Chondrocyte (in vitro differentiated cells): ENCODE data around the gene LRRC4B. TPM values are rescaled to one million over a fixed set of nuclear protein-coding genes. Genes with fewer than 3 reads are reported as not detected.
A peak's percentile ranks its signal among the peaks of the same experiment; 100 is the strongest.

Experiments
- DNase-seq: peaks from one replicate; pipeline ENCODE4 v3.0.0; 2021; ENCODE audit warnings: mixed read lengths, low spot score
- H3K27ac Mint-ChIP-seq: one replicate; pipeline ENCODE4 v1.8.0; 2021; ENCODE audit warnings: mild to moderate bottlenecking, moderate library complexity, mixed read lengths; ENCODE audit not compliant: unreplicated experiment
- H3K27me3 Mint-ChIP-seq: 2 replicates; pipeline ENCODE4 v1.8.0; 2021; ENCODE audit warnings: low read depth, mixed read lengths
- H3K36me3 Mint-ChIP-seq: 2 replicates; pipeline ENCODE4 v1.8.0; 2021; ENCODE audit warnings: low read depth, mixed read lengths
- H3K4me1 Mint-ChIP-seq: 2 replicates; pipeline ENCODE4 v1.8.0; 2021; ENCODE audit warnings: low read depth, mild to moderate bottlenecking, mixed read lengths
- H3K4me3 Mint-ChIP-seq: one replicate; pipeline ENCODE4 v1.8.0; 2021; ENCODE audit warnings: mild to moderate bottlenecking, moderate library complexity, mixed read lengths; ENCODE audit not compliant: unreplicated experiment
- H3K9me3 Mint-ChIP-seq: 2 replicates; pipeline ENCODE4 v1.8.0; 2021; ENCODE audit warnings: low read depth, mixed read lengths
- CTCF ChIP-seq: fragments of 200-600 bp; sonication (generic); IDR thresholded peaks from 2 replicates; pipeline ENCODE4 v1.5.0; 2021; ENCODE audit warnings: antibody characterized with exemption, mild to moderate bottlenecking, moderate library complexity
- total RNA-seq: library from RNA; stranded (reverse); gene quantifications from 3 replicates; pipeline ENCODE4 v1.2.1, GENCODE V29; 2021

Gene LRRC4B
- total RNA-seq, 1 donor from 2014 or later: 0.52 TPM

DNA sequence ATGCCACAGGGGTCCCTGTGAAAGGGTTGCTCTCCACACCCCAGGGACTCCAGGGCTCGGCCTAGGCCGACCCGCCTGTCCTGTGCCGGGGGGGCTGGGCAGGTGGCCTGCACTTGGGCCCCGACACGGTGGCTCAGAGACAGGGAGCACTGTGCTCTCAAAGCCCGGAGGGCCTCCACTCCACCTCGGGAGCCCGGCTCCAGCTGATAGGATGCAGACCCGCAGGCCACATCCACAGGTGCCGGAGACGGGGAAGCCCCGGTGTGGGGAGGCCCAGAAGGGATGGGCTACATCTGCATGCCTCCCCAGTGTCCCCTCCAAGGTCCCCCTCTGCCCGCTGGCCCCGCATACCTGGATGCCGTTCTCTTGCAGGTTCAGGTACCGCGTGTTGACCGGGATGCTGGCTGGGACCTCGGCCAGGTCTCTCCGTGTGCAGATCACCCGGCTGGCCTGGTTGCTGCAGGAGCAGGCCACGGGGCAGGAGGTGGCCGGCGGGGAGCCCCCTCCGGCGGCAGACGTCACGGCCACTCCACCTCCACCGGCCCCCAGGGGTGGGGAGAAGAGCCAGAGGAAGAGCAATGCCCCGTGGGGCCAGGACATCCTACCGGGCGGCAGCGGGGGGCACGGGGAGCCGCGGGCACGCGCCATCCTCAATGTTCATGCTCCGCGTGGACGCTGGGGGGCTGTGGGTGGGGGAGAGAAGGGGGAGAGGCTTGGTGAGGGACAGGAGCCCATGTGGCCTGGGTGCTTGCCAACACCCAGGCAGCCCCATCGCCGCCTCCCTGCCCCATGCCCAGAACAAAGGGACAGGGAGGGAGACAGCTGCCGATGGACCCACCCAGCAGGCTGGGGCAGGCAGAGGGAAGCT lies 19.8 kb downstream of the LRRC4B start:
- peaks cover 14% of the 10 kb centered on the region for H3K4me1 Mint-ChIP-seq
- H3K27me3 Mint-ChIP-seq: peaks cover 27% of the 10 kb centered on the region
- no peak overlapping the region for H3K27ac Mint-ChIP-seq

DNA sequence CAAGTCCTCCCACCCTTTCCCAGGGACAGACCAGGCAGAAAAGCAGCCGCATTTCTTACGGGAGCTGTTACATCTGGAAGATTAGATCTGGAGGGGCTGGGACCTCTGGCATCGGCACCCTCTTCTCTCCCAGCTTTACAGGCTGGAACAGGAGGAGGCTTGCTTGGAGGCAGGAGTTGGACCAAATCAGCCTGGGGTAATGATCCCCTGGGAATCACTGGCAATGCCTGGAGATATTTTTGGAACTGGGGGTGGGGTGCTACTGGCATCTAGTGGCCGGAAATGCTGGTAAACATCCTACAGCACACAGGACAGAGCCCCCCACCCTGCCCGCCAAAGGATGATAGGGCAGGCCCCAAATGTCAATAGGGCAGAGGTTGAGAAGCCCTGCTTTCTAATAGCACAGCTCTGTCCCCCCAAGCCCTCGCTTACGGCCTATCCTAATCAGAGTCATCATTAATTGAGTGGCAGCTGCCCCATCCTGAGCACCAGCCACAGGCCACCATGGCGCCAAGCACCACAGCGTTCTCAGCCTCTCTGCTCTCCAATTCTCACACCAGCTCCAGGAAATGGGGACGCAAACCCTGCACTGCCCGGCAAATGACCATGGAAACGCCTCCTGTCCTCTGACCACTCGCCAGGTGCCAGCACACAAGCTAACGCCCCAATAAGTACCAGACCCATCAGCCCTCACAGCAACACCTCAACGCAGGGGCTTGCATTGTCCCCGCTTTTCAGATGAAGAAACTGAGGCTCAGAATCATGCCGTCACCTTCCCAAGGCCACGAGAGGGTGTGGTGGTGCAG lies 20.6 kb downstream of the LRRC4B start:
- Mint-ChIP-seq H3K4me3 (no peak overlapping the region), H3K27ac (no peak overlapping the region), H3K27me3 (peaks cover 19% of the 10 kb centered on the region)

More for the DNA sequence above, 19.8 kb downstream of the LRRC4B start:
- no peak for TF ChIP-seq CTCF
- H3K36me3 Mint-ChIP-seq: no peaks in the 10 kb centered on the region
- DNase-seq: no peak
- no peaks in the 10 kb centered on the region for H3K9me3 Mint-ChIP-seq
- no peak overlapping the region for H3K4me3 Mint-ChIP-seq

GRCh38 chr19:50546527-50547221 lies 21.6 kb downstream of the LRRC4B start:
- TF ChIP-seq CTCF: no peak
- H3K36me3 Mint-ChIP-seq: no peaks in the 10 kb centered on the region
- H3K9me3 Mint-ChIP-seq: no peaks in the 10 kb centered on the region
- H3K27ac Mint-ChIP-seq: no peak overlapping the region
- H3K4me1 Mint-ChIP-seq: peaks cover 11% of the 10 kb centered on the region
- H3K27me3 Mint-ChIP-seq: peaks cover 12% of the 10 kb centered on the region
- H3K4me3 Mint-ChIP-seq: no peak overlapping the region
- no peak for DNase-seq

More for the DNA sequence above, 20.6 kb downstream of the LRRC4B start:
- DNase-seq: no peak
- no peaks in the 10 kb centered on the region for H3K9me3 Mint-ChIP-seq
- H3K36me3 Mint-ChIP-seq: no peaks in the 10 kb centered on the region
- peak; percentile 20 for TF ChIP-seq CTCF
- peaks cover 14% of the 10 kb centered on the region for H3K4me1 Mint-ChIP-seq

DNA sequence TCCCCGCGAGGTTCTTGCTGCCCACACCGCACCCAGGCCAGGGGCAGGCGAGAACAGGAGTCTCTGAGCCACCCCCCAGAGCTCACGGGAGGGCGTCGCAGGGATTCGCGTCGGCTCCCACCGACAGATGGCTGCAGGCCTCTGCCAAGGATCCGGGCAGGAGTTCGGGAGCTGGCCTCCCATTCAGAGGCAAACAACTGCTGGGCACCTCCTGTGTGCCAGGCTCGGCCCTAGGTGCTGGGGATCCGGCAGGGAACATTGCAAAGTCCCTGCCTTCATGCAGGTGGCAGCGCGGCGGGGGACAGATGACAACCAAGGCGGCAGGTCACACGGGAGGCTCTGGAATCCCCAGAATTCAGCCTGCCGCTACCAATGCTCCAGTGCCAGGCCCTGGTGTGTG lies 25.3 kb downstream of the LRRC4B start:
- H3K27ac Mint-ChIP-seq: no peak overlapping the region
- H3K36me3 Mint-ChIP-seq: no peaks in the 10 kb centered on the region
- H3K4me1 Mint-ChIP-seq: peaks cover 8% of the 10 kb centered on the region
- no peak for DNase-seq
- H3K4me3 Mint-ChIP-seq: no peak overlapping the region
- TF ChIP-seq CTCF: no peak
- no peaks in the 10 kb centered on the region for H3K9me3 Mint-ChIP-seq
- no peaks in the 10 kb centered on the region for H3K27me3 Mint-ChIP-seq

GRCh38 chr19:50537769-50538230 lies 30.4 kb downstream of the LRRC4B start:
- H3K4me3 Mint-ChIP-seq: no peak overlapping the region
- DNase-seq: no peak
- H3K4me1 Mint-ChIP-seq: no peaks in the 10 kb centered on the region
- peaks cover 8% of the 10 kb centered on the region for H3K9me3 Mint-ChIP-seq
- peaks cover 2% of the 10 kb centered on the region for H3K27me3 Mint-ChIP-seq
- H3K36me3 Mint-ChIP-seq: peaks cover 4% of the 10 kb centered on the region
- TF ChIP-seq CTCF: peak; percentile 89
- H3K27ac Mint-ChIP-seq: no peak overlapping the region
